Urinary bladder (tissue), 4 donors: ENCODE measurements around the gene KSR2. TPM values are rescaled to one million over a fixed set of nuclear protein-coding genes. Genes with fewer than 3 reads are reported as not detected.

ENCODE experiments used
- DNase-seq: peaks from one replicate; pipeline ENCODE4 v3.0.0-alpha.2; 2015; ENCODE audit errors: extremely low spot score
- H3K27ac ChIP-seq: one replicate; pipeline ENCODE4 v1.5.1; 2013; ENCODE audit warnings: low read depth, mild to moderate bottlenecking, moderate library complexity
- H3K36me3 ChIP-seq: one replicate; pipeline ENCODE4 v1.6.1; 2013; ENCODE audit warnings: mild to moderate bottlenecking, moderate library complexity; ENCODE audit not compliant: insufficient read depth
- H3K4me1 ChIP-seq: one replicate; pipeline ENCODE4 v1.6.1; 2013; ENCODE audit warnings: mild to moderate bottlenecking, moderate library complexity; ENCODE audit not compliant: insufficient read depth
- H3K4me3 ChIP-seq: one replicate; pipeline ENCODE4 v1.5.1; 2013; ENCODE audit warnings: low read depth, low read length
- WGBS: extraction: QIAGEN DNeasy Blood & Tissue Kit; methylation state at CpG from one replicate; pipeline ENCODE4 v1.1.7; 2013; 5-methylcytosine and 5-hydroxymethylcytosine counted together
- polyA plus RNA-seq: library from polyadenylated mRNA; stranded (reverse); fragments of 200-250 nt; gene quantifications from one replicate; pipeline ENCODE4 v1.2.3, GENCODE V29; 2013
- total RNA-seq: library from RNA; depleted of rRNA; stranded (reverse); fragments of >200 nt; gene quantifications from one replicate; pipeline ENCODE4 v1.2.3, GENCODE V29; 2014
- donor health status: healthy with polysubstance abuse.
- donor health status: healthy.

The KSR2 gene
- total and polyA plus RNA-seq, 2 donors = 0.05 to 0.32 TPM

- H3K36me3 ChIP-seq = no peaks in the 10 kb centered on the region
- 63% methylated on average over 5 of the region's 5 CpGs for WGBS
- no peak overlapping the region for H3K4me3 ChIP-seq
- no peak overlapping the region for H3K27ac ChIP-seq
- no peak for DNase-seq
- no peaks in the 10 kb centered on the region for H3K4me1 ChIP-seq
These were observed 428.8 kb downstream of the KSR2 start for GRCh38 chr12:117540011-117540410.

- no peak for DNase-seq
- 69% methylated on average over 1 of the region's 1 CpG for WGBS
- Histone ChIP-seq H3K4me1 (no peaks in the 10 kb centered on the region), H3K27ac (no peak overlapping the region), H3K4me3 (no peak overlapping the region), H3K36me3 (no peaks in the 10 kb centered on the region)
These were observed 429.9 kb downstream of the KSR2 start for GRCh38 chr12:117538926-117539325.

GRCh38 chr12:117538032-117538690 lies 430.6 kb downstream of the KSR2 start:
- 85% methylated on average over 8 of the region's 8 CpGs for WGBS
- Histone ChIP-seq H3K27ac (no peak overlapping the region), H3K4me3 (no peak overlapping the region), H3K4me1 (no peaks in the 10 kb centered on the region), H3K36me3 (no peaks in the 10 kb centered on the region)
- no peak for DNase-seq

- Histone ChIP-seq H3K4me3 (no peak overlapping the region), H3K36me3 (no peaks in the 10 kb centered on the region), H3K4me1 (no peaks in the 10 kb centered on the region), H3K27ac (no peak overlapping the region)
- no peak for DNase-seq
- WGBS = 69% methylated on average over 6 of the region's 6 CpGs
These were observed 435.1 kb downstream of the KSR2 start for GRCh38 chr12:117533687-117534086.

- WGBS = 93% methylated on average over 10 of the region's 10 CpGs
- Histone ChIP-seq H3K27ac (no peak overlapping the region), H3K36me3 (no peaks in the 10 kb centered on the region), H3K4me1 (no peaks in the 10 kb centered on the region), H3K4me3 (no peak overlapping the region)
- DNase-seq = no peak
These were observed 438.0 kb downstream of the KSR2 start for GRCh38 chr12:117530796-117531195.

GRCh38 chr12:117528538-117528937 lies 440.3 kb downstream of the KSR2 start:
- H3K27ac ChIP-seq = no peak overlapping the region
- no peaks in the 10 kb centered on the region for H3K4me1 ChIP-seq
- no peak for DNase-seq
- no peaks in the 10 kb centered on the region for H3K36me3 ChIP-seq
- H3K4me3 ChIP-seq = no peak overlapping the region
- 66% methylated on average over 7 of the region's 7 CpGs for WGBS

- no peak overlapping the region for H3K4me3 ChIP-seq
- no peaks in the 10 kb centered on the region for H3K4me1 ChIP-seq
- WGBS = 39% methylated on average over 4 of the region's 4 CpGs
- no peaks in the 10 kb centered on the region for H3K36me3 ChIP-seq
- no peak for DNase-seq
- no peak overlapping the region for H3K27ac ChIP-seq
These were observed 441.3 kb downstream of the KSR2 start for GRCh38 chr12:117527479-117527855.

GRCh38 chr12:117526757-117527478 lies 441.9 kb downstream of the KSR2 start:
- Histone ChIP-seq H3K27ac (no peak overlapping the region), H3K4me1 (no peaks in the 10 kb centered on the region), H3K4me3 (no peak overlapping the region), H3K36me3 (no peaks in the 10 kb centered on the region)
- no peak for DNase-seq
- 31% methylated on average over 14 of the region's 14 CpGs for WGBS

GRCh38 chr12:117525766-117526165 lies 443.0 kb downstream of the KSR2 start:
- Histone ChIP-seq H3K4me3 (no peak overlapping the region), H3K27ac (no peak overlapping the region), H3K36me3 (no peaks in the 10 kb centered on the region), H3K4me1 (no peaks in the 10 kb centered on the region)
- no peak for DNase-seq
- 33% methylated on average over 4 of the region's 4 CpGs for WGBS

GRCh38 chr12:117524806-117525205 lies 444.0 kb downstream of the KSR2 start:
- Histone ChIP-seq H3K4me3 (no peak overlapping the region), H3K27ac (no peak overlapping the region), H3K36me3 (no peaks in the 10 kb centered on the region), H3K4me1 (no peaks in the 10 kb centered on the region)
- DNase-seq = no peak
- WGBS = 94% methylated on average over 17 of the region's 17 CpGs

GRCh38 chr12:117523971-117524370 lies 444.8 kb downstream of the KSR2 start:
- Histone ChIP-seq H3K27ac (no peak overlapping the region), H3K4me3 (no peak overlapping the region), H3K36me3 (no peaks in the 10 kb centered on the region), H3K4me1 (no peaks in the 10 kb centered on the region)
- WGBS = 71% methylated on average over 4 of the region's 4 CpGs
- DNase-seq = no peak

- no peaks in the 10 kb centered on the region for H3K4me1 ChIP-seq
- WGBS = 73% methylated on average over 1 of the region's 1 CpG
- H3K27ac ChIP-seq = no peak overlapping the region
- H3K36me3 ChIP-seq = no peaks in the 10 kb centered on the region
- DNase-seq = no peak
- no peak overlapping the region for H3K4me3 ChIP-seq
These were observed 446.2 kb downstream of the KSR2 start for GRCh38 chr12:117522559-117522958.

GRCh38 chr12:117521867-117522266 lies 446.9 kb downstream of the KSR2 start:
- Histone ChIP-seq H3K36me3 (no peaks in the 10 kb centered on the region), H3K27ac (no peak overlapping the region), H3K4me1 (no peaks in the 10 kb centered on the region), H3K4me3 (no peak overlapping the region)
- DNase-seq = no peak
- WGBS = 74% methylated on average over 5 of the region's 5 CpGs

GRCh38 chr12:117521346-117521745 lies 447.4 kb downstream of the KSR2 start:
- Histone ChIP-seq H3K4me1 (no peaks in the 10 kb centered on the region), H3K4me3 (no peak overlapping the region), H3K27ac (no peak overlapping the region), H3K36me3 (no peaks in the 10 kb centered on the region)
- 79% methylated on average over 7 of the region's 7 CpGs for WGBS
- no peak for DNase-seq
